Hematopoietic multipotent progenitor cell treated with erythropoietin and hydrocortisone succinate and interleukin-3 and kit ligand, for 8 days (in vitro differentiated cells): ENCODE data around the gene ATXN1.

Experiments used
- DNase-seq: peaks from one replicate; pipeline ENCODE4 v3.0.0-alpha.2; 2015

ATXN1 gene

DNA sequence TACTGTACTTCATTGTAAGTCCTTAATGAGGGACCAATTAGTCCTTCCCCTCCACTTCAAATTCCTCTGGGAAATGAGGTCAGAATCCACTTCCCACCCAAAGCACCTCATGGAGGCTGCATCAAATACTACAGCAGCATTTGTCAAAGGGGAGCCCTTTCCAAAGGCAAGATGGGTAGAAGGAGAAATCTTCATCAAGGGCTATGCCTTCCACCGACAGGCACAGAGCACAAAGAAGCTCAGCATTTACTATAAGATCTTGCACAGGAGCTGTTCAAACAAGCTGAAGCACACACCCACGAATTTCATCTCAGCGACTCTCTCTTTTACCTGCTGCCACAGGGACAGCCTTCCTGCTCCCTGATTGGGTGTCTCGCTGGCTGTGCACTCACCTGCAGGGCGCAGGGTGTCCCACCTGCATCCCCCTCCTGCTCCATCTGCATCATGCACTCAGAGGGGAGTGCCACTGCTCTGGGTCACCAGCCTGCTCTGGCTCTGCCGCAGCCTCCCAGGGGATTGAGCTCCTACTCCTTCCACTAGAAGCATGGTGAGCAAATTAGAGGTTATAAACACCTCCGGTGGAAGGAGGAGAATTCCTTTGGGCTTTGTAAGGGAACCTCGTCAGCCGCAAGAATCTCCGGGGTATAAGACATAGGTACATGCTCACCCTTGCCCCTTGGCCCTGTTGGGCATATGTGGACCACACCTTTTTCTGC is 164.5 kb downstream of the ATXN1 start:
- no peak for DNase-seq

GRCh38 chr6:16595514-16596120 is 165.6 kb downstream of the ATXN1 start:
- no peak for DNase-seq

GRCh38 chr6:16594849-16595248 is 166.4 kb downstream of the ATXN1 start:
- no peak for DNase-seq

DNA sequence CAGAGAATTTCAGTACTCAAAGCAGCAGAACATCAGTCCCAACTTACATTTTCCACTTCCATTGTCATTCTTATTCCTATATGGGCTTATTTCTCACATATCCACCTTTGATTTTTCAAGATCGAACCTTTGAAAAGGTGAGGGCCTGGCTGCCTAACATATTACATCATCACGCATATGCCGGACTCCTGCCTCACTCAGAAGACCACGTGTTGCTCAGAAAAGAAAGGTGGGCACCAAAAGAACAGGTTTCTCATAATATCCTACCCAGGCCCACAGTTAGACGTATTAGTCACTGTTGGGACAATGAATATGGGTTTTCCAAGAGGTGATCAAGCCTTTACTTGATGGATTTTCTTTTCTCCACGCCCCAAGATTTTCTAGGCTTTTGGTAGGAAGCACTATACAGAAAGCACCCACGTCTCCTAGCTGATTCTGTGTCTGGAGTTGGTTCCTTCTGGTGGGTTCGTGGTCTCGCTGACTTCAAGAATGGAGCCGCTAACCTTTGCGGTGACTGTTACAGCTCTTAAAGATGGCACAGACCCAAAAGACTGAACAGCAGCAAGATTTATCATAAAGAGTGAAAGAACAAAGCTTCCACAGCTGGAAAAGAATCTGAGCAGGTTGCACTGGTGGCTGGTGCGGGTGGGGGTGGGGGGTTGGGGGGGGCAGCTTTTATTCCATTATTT is 168.9 kb downstream of the ATXN1 start:
- no peak for DNase-seq

DNA sequence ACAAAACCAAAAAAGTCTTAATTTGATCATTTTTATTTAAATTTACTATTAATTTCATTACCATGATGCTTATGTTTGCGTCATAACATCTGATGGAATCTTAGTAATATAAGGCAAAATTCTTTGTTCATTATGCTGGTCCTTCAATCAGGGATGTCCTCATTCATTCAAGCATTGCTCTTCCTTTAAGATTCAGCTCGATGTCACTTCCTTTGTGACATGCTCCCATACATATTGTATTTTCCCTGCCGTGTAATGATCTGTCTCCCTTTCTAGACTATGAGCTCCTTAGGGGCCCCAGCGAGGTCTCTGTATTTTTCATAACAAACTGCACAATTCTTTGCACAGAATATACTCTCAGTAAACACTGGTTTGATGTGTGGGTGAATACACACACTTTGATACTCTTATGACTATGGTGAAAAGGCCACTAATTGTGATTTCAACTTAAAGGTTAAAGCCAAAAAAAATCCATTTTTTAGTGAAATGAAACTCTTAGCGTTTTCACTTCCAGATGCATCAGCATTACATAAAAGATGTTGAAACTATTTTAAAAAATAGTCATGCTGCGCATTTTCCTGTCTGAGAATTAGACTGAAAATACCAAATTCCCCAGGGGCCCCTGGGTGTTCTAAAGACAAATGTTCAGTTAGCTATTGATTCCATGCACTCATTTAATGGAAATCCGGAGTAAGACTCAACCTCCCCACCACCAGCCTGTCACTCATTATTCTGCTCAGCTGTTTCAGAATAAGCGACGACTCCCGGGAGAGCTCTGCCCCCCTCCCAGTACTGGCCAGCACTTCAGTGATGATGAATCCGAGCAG is 169.7 kb downstream of the ATXN1 start:
- no peak for DNase-seq

DNA sequence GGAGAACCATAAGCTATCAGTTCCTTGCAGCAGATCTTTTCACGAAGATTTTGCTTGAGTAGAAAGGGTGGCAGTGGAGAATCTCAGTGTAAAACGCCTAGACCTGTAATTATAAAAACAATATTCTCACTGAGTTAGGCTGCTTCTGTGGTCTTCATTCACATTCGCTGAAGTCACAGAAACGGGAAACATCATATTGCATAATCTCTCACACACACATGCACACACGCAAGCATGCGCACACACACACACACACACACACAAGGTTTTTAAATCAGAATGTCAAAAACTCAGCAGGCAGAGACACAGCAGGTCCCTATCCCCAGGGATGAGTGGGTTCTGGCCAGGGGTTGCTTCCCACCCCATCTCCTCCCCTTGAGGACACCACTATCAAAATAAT is 175.5 kb downstream of the ATXN1 start:
- DNase-seq, result no peak

GRCh38 chr6:16583144-16583762 is 178.0 kb downstream of the ATXN1 start:
- DNase-seq, result no peak

DNA sequence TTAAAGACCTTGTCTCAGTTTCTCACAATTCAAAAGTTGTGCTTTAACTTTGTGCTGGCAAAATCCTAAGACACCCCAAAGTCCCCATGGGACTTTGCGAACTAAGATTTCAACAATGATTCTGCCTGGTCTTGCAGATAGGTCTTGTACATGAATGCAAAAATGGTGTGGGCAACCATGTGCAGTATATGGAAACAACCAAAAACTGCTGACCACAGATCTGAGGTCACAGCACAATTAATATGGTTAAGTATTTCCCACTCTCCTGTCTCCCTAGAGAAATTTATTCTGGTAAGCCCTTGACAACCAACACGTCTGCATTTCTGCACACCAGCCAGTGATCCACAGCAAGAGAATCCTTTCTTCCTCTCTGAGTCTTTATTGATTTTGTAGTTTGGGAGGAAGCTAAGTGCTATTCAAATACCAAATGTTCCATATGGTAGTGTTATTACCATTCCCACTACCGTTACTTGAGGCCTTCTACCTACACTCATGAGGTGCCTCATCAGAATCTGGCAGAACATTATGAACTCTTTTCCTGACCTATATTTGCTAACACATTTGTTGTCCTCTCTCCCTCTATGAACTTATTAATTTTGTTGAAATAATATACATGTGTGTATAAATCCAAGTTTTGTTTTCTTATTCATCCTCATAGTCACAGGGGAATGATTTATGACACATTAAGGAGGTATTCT is 178.7 kb downstream of the ATXN1 start:
- no peak for DNase-seq

- no peak for DNase-seq
Measured at GRCh38 chr6:16578695-16579285, 182.5 kb downstream of the ATXN1 start.

GRCh38 chr6:16576451-16577368 is 184.6 kb downstream of the ATXN1 start:
- DNase-seq, result no peak

- no peak for DNase-seq
Measured at GRCh38 chr6:16575655-16576054, 185.6 kb downstream of the ATXN1 start.

GRCh38 chr6:16572943-16573342 is 188.3 kb downstream of the ATXN1 start:
- DNase-seq, result no peak

DNA sequence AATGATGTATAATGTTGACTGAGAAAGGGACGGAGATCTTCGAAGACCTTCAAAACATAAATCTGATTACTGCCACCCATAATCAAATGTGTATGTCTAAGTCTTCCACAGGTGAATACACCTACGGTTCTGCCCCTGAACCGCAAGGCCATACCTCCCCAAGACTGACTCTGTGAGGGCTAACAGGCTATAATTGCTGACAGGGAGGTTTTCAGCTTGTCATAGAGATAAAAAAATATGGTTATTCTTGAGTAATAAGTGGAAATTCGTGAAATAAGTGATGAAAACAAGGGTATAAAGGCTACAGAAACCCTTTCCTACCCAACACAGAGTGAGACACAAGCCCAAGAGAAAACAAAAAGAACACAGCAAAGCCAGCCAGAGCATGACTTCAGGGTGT is 188.9 kb downstream of the ATXN1 start:
- DNase-seq, result no peak

- no peak for DNase-seq
Measured at GRCh38 chr6:16570946-16571345, 190.3 kb downstream of the ATXN1 start.

DNA sequence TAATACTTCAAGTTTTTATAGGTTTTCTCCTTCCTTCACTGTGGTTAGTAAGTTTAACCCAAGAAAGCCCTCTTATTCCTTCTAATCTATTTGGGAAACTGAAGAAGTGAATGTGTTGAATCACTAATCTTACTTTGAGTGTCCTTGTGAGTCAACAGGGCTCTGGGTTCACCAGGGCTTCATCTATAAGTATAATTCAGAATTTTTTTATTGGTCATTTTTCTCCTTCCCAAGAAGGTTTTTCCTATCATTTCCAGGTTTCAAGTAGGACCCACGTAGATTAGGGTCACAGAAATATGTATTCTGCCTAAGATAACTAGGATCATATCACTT is 191.1 kb downstream of the ATXN1 start:
- DNase-seq, result no peak

DNA sequence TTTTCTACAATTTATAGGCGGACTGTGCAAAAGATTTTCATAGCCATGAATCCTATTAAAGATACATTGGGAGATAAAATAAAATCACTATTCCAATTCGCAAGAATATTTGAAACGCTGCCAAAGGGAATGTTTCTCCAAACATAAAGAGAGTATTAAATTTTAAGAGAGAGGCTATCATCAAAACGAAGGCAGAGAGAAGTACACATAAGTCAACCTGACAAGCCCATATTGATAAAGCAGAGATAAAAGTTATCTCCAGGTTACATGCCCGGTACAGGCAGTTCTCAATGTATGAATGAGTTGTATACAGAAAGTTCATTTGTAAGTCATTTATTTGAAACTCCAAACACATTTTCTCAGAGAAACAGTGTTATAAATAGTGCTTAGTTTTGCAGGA is 193.1 kb downstream of the ATXN1 start:
- DNase-seq, result no peak

- no peak for DNase-seq
Measured at GRCh38 chr6:16567071-16567470, 194.2 kb downstream of the ATXN1 start.

- DNase-seq, result no peak
Measured at GRCh38 chr6:16564436-16564835, 196.8 kb downstream of the ATXN1 start.

DNA sequence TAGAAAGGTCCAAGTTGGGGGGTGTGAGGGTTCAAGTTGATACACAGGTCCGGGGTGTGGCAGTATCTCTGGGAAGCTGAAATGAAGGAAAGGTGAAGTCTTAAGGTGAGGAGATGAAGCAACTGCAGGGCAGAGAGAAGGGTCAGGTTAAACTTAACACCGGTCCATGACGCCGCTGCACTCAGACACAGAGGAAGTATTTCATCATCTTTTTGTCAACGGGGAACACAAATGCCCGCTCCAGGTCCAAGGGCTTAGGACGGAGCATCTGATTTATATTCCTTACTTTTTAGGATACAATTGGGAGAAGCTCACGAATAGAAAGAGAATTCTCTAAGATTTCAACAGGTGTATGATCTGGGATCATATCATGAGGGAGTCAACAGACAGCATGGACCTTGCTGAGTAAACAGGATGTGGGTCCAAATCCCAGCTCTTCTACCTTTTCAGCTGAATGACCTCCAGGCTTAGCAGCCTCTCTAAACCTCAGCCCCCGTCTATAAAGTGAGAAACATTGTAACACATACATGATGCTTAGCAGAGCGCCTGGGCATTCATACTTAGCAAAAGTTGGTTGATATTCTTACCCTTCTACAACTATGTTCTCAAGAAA is 197.5 kb downstream of the ATXN1 start:
- DNase-seq, result no peak

GRCh38 chr6:16562498-16562897 is 198.8 kb downstream of the ATXN1 start:
- DNase-seq, result no peak
